Activated T-cell treated with anti-CD3 and anti-CD28 coated beads, Interleukin-2, amount 50 U/mL, for 1 hour (primary cell): ENCODE measurements around the gene MXRA8.

Source experiments
- DNase-seq: peaks from one replicate; pipeline ENCODE4 v3.0.0-alpha.2; 2020

Gene MXRA8

GRCh38 chr1:1306070-1306660, 52.2 kb downstream of the MXRA8 start:
- DNase-seq = no peak

GRCh38 chr1:1305300-1306069, 52.9 kb downstream of the MXRA8 start:
- peak; percentile 79 for DNase-seq

- DNase-seq = no peak
Observed at GRCh38 chr1:1304331-1305299, 53.7 kb downstream of the MXRA8 start.

- no peak for DNase-seq
Observed at GRCh38 chr1:1303736-1304135, 54.6 kb downstream of the MXRA8 start.

DNA sequence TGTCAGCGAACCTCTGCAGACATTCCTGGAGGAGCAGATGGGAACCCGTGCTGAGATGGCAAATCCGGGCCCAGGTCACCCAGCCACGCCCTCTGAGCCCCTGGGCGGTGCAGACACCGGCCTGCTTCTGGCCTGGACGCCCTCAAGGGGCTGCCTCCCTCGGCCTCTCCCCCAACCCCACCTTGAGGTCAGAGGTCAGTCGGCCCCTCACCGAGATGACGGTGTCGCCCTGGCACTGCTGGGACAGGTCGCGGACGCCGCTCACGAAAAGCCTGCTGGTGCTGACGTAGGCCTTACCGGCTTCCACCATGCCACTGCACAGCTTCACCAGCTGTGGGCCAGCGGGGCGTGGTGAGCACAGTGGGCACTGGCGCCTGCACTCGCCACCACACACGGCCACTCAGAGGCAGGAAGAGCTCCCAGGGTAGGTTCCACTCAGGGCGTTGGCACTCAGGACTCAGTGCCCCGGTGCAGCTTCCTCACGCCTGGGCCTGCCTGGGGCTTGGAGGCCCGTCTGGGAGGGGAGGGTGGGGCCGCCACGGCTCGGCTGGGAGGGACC, 55.3 kb downstream of the MXRA8 start:
- DNase-seq = no peak
